ENCODE results near the gene GPANK1.

- TF ChIP-seq CTCF (conservative IDR thresholded peaks at IDR 0.05) = no peak
- TF ChIP-seq EZH2 (IDR thresholded peaks at IDR 0.05; ENCODE audit: low read depth) = no peak
These were observed 48.7 kb upstream of the GPANK1 start for GRCh38 chr6:31713465-31713864.
